ENCODE results near the gene RMRP.

RMRP gene

GRCh38 chr9:35666045-35666444, 8.2 kb upstream of the RMRP start:
- DNase-seq: no peak

- DNase-seq: no peak
Measured at GRCh38 chr9:35665471-35665818, 7.6 kb upstream of the RMRP start.

- peak in 47 of 51 donors; percentile 14 to 80 (median 54) for DNase-seq
Measured at GRCh38 chr9:35664531-35665470, 7.0 kb upstream of the RMRP start, which contains the start of gene ARHGEF39. Gene ARHGEF39 (minus strand): TSS chr9:35665195. CDS start chr9:35665169, 26 bp downstream.

GRCh38 chr9:35662437-35662836, 4.6 kb upstream of the RMRP start:
- no peak for DNase-seq

- no peak for DNase-seq
Measured at GRCh38 chr9:35661756-35662350, 4.0 kb upstream of the RMRP start.

- peak in 9 of 51 donors; percentile 2 to 19 (median 12) for DNase-seq
Measured at GRCh38 chr9:35660966-35661415, 3.2 kb upstream of the RMRP start.

- no peak for DNase-seq
Measured at GRCh38 chr9:35659340-35659739, 1.5 kb upstream of the RMRP start.

GRCh38 chr9:35658968-35659220, 1.1 kb upstream of the RMRP start:
- peak in 8 of 51 donors; percentile 13 to 46 (median 20) for DNase-seq

GRCh38 chr9:35658137-35658967, 533 bp upstream of the RMRP start, which contains the start of gene CCDC107:
Gene CCDC107 (plus strand): TSS chr9:35658292. CDS start chr9:35658380, 88 bp downstream.
- peak; percentile 29 to 99 (median 75) for DNase-seq

- DNase-seq: peak in 2 of 51 donors; percentile 59 to 75
Measured at GRCh38 chr9:35656831-35657545, 831 bp downstream of the RMRP start.

GRCh38 chr9:35656348-35656747, 1.5 kb downstream of the RMRP start:
- DNase-seq: no peak

GRCh38 chr9:35653611-35654010, 4.2 kb downstream of the RMRP start:
- DNase-seq: no peak

GRCh38 chr9:35652829-35653209, 5.0 kb downstream of the RMRP start:
- DNase-seq: no peak

GRCh38 chr9:35651956-35652828, 5.6 kb downstream of the RMRP start:
- no peak for DNase-seq

- no peak for DNase-seq
Measured at GRCh38 chr9:35650341-35651158, 7.3 kb downstream of the RMRP start, which contains the start of gene SIT1. Gene SIT1 (minus strand): TSS chr9:35650931. CDS start chr9:35650853, 78 bp downstream.

- peak in 1 of 51 donors; percentile 8 for DNase-seq
Measured at GRCh38 chr9:35649431-35650340, 8.1 kb downstream of the RMRP start.

- peak; percentile 47 to 94 (median 82) for DNase-seq
Measured at GRCh38 chr9:35646533-35647265, 11.1 kb downstream of the RMRP start.
